ENCODE data around the gene EXOC4.

Gene EXOC4

DNA sequence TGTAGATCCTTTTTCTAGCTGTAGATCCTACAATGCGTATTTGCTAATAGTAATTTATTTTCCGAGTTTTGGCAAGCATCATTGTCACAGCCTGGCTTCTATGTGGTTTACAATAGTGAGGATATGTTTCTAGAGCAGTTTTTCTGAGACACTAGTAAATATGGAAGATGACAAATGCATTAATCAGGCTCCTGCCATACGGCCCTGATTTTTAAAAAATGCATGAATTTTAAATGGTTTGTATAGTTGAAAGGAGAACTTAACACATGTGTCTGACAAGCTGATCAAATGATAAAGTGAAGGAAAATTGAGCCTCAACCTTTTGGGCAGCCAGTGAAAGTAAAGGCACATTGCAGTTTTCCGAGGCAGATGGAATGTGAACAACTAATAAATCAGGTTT, 354.1 kb downstream of the EXOC4 start:
- TF ChIP-seq, protein P1, sequence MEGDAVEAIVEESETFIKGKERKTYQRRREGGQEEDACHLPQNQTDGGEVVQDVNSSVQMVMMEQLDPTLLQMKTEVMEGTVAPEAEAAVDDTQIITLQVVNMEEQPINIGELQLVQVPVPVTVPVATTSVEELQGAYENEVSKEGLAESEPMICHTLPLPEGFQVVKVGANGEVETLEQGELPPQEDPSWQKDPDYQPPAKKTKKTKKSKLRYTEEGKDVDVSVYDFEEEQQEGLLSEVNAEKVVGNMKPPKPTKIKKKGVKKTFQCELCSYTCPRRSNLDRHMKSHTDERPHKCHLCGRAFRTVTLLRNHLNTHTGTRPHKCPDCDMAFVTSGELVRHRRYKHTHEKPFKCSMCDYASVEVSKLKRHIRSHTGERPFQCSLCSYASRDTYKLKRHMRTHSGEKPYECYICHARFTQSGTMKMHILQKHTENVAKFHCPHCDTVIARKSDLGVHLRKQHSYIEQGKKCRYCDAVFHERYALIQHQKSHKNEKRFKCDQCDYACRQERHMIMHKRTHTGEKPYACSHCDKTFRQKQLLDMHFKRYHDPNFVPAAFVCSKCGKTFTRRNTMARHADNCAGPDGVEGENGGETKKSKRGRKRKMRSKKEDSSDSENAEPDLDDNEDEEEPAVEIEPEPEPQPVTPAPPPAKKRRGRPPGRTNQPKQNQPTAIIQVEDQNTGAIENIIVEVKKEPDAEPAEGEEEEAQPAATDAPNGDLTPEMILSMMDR (IDR thresholded peaks at IDR 0.05; ENCODE audit: borderline replicate concordance, insufficient read depth, low read depth, low read length) = no peak
- H3K4me3 ChIP-seq (ENCODE audit: low read depth, low read length) = no peak overlapping the region

DNA sequence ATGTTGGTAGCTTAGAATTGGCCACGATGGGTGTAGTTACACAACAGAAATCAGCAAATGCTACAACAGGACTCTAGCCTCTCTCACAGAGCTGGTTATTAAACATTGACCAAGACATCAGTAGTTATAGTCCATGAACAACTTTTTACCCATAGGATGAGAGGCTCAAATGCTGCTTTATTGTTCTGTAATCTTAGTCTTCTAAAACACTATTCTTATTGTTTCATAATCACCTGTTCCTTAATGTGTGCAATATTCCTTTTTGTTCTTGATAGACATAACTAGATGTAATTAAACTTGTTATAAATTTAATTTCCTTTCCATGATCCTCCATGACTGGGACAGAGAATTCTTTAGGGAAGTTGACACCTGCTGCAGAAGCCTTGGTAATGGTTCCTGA, 356.9 kb downstream of the EXOC4 start:
- no peak overlapping the region for H3K4me3 ChIP-seq (ENCODE audit: low read depth, low read length)
- TF ChIP-seq, protein P1 (IDR thresholded peaks at IDR 0.05; ENCODE audit: borderline replicate concordance, insufficient read depth, low read depth, low read length) = no peak

DNA sequence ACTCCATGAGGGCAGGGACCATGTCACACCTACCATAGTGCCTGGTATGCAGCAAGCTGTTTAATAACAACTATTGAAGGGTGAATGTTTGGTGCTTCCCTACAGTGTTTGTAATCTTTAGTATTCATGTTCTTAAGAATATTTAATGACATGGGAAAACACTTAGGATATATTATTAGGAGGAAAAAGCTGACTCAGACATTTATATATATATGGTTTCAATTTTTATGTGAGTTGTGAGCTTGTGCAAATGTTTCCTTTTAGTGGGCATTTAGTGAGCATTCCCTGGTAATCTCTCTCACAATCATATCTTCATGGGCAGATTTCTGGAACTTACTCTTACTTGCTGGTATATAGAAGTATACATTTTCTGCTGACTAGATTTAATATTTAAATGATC, 359.1 kb downstream of the EXOC4 start:
- TF ChIP-seq, protein P1 (IDR thresholded peaks at IDR 0.05; ENCODE audit: borderline replicate concordance, insufficient read depth, low read depth, low read length) = no peak

DNA sequence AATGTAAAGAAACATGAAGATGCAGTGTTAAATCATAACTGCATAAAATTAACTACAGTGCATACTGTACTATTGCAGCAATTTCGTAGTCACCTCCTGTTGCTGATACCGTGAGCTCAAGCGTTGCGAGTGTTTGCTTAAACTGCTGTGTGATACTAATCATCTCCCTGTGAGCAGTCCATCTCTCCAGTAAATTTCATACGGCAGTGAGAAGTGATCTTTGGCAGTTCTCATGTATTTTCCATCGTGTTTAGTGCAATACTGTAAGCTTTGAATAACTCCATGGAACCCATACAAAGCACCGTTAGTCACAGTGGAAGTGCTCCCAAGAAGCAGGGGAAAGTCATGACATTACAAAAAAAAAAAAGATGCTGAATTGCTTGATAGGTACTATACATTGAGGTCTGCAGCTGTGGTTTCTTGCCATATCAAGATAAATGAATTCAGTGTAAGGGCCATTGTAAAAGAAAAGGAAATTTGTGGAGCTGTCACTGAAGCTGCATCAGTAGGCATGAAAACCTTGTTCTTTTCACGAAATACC, 360.4 kb downstream of the EXOC4 start:
- H3K4me3 ChIP-seq (ENCODE audit: low read depth, low read length) = no peak overlapping the region
- TF ChIP-seq, protein P1 (IDR thresholded peaks at IDR 0.05; ENCODE audit: borderline replicate concordance, insufficient read depth, low read depth, low read length) = no peak

More for the DNA sequence above, 359.1 kb downstream of the EXOC4 start:
- no peak overlapping the region for H3K4me3 ChIP-seq (ENCODE audit: low read depth, low read length)

DNA sequence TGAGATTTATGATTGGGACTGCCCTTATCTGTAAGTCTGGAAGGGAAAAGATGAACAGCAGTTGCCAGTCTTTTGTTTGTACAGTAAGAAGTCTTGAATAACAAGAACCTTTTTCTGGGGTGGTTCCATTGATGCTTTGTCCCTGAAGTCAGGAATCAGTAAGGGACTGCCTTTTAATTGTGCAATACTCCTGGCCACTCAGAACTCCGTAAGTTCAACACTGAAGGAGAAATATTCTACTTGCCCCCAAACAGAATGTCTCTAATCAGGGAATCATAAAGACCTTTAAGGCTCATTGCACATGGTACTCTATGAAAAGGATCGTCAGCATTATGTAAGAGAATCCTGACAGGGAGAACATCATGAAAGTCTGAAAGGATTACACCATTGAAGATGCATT, 361.4 kb downstream of the EXOC4 start:
- no peak overlapping the region for H3K4me3 ChIP-seq (ENCODE audit: low read depth, low read length)
- TF ChIP-seq, protein P1 (IDR thresholded peaks at IDR 0.05; ENCODE audit: borderline replicate concordance, insufficient read depth, low read depth, low read length) = no peak

DNA sequence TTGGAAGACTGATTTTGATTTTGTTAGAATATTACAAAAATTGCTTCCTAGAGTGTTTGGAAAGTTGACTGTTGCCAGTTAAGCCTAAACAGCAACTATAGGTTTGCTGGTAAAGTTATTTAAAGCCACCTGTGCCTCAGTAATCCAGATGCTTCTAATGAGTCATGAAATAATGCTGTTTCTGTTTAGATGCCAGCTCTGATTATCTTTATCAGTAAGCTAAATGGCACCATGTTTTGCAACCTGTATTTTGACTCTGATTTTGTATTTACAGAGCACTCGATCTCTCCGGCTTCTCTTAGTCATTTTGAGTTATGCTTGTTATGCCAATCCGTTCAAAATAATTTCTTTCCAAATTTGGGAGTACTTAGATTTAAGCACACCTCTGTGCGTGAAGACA, 366.1 kb downstream of the EXOC4 start:
- H3K4me3 ChIP-seq (ENCODE audit: low read depth, low read length) = no peak overlapping the region
- TF ChIP-seq, protein P1 (IDR thresholded peaks at IDR 0.05; ENCODE audit: borderline replicate concordance, insufficient read depth, low read depth, low read length) = no peak

DNA sequence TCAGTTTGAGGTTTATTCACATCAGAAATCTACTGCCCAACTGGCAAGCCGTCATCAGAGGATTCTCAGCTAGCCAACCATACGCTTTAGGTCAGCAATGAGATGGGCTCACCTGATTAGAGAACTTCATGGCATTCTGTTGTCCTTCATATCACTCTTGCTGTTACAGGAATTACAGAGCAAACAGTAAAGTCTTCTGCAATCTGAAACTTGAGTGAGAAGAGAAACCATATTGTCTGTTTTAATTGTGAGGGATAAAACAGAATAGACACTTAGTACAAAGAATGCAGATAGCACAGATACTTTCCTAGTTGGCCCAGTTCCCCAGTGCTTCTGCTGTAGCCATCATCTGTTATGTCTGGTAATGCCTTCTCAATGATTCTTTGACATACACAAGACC, 366.6 kb downstream of the EXOC4 start:
- TF ChIP-seq, protein P1 (IDR thresholded peaks at IDR 0.05; ENCODE audit: borderline replicate concordance, insufficient read depth, low read depth, low read length) = no peak

More for the DNA sequence above, 366.6 kb downstream of the EXOC4 start:
- no peak overlapping the region for H3K4me3 ChIP-seq (ENCODE audit: low read depth, low read length)
